ENCODE results near the gene KCNQ1OT1. TPM values are rescaled to one million over a fixed set of nuclear protein-coding genes. Genes with fewer than 3 reads are reported as not detected.

The KCNQ1OT1 gene
- total and polyA plus RNA-seq, 2 experiments from 2014 or later: 2.3 to 8.8 TPM

DNA sequence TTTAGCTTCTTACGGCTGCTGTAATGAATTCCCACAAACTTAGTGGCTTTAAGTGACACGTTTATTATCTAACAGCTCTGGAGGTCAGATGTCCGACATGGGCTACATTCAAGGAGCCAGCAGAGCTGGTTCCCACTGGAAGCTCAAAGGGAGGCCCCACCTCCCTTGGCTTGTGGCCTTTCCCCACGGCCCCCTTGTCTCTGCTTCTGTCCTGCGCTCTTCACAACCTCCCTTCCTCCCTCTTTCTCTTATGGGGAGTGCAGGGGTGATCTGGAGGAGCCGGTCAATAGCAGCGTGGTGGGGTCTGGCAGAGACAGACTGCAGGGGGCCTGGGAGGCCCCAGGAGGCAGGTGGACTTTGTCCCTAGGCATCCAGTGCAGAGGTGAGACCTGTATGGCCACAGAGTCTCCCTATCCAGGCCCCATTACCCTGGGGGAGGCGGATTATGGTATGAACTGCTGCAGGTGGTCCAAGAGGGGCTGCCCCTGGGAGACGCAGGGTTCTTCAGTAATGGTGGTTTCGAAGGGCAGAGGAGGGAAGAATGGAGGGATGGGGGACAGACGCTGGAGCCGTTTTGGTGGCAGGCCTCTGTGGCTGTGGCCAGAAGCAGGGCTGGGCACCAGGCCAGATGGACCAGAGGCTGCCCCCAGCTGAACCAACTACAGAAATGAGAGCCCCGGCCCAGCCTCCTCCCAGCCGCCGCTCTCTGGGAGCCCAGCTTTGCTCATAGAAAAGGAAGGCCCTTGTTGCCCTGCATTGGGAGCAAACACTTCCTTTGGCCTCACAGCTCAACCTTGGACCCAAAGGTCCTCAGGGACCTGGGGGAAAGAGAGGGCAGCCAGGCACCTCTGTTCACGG lies 30.7 kb upstream of the KCNQ1OT1 start:
- H3K27ac ChIP-seq: no peak overlapping the region
- no peak for DNase-seq (ENCODE audit: low read depth in 1 of 2, low spot score in 1 of 2)
- H3K4me3 ChIP-seq: no peak overlapping the region
- TF ChIP-seq CTCF (IDR thresholded peaks at IDR 0.05; ENCODE audit: low read depth, low read length): no peak
- no peaks in the 10 kb centered on the region for H3K9me3 ChIP-seq (ENCODE audit: low read depth)
- peaks cover 6% of the 10 kb centered on the region for H3K4me1 ChIP-seq (ENCODE audit: low read depth)
- H3K27me3 ChIP-seq: no peaks in the 10 kb centered on the region
- H3K36me3 ChIP-seq: no peaks in the 10 kb centered on the region

DNA sequence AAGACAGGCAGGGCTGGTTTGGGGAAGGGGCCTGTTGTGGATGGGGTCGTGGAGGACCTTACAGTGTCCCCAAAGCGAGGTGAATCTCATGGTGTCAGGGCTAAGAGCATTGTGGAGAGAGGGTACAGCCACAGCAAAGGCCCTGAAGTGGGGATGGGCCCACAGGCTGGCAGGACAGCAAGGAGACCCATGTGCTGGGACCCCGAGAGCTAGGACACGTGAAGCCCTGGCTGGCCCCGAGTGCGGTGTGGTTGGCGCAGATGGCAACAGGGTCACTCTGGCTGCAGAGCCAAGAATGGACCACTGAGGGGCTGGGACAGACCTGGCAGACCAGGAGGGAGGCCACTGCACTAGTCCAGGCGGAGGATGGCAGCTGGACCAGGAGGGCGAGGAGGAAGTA lies 30.0 kb upstream of the KCNQ1OT1 start:
- DNase-seq (ENCODE audit: low read depth in 1 of 2, low spot score in 1 of 2): no peak

GRCh38 chr11:2728663-2729332 lies 29.0 kb upstream of the KCNQ1OT1 start:
- no peak overlapping the region for H3K4me3 ChIP-seq
- H3K27me3 ChIP-seq: no peaks in the 10 kb centered on the region
- H3K36me3 ChIP-seq: no peaks in the 10 kb centered on the region
- no peak overlapping the region for H3K27ac ChIP-seq
- DNase-seq (ENCODE audit: low read depth in 1 of 2, low spot score in 1 of 2): no peak
- no peak for TF ChIP-seq CTCF (IDR thresholded peaks at IDR 0.05; ENCODE audit: low read depth, low read length)
- no peaks in the 10 kb centered on the region for H3K9me3 ChIP-seq (ENCODE audit: low read depth)
- peaks cover 14% of the 10 kb centered on the region for H3K4me1 ChIP-seq (ENCODE audit: low read depth)

More for the DNA sequence above, 30.0 kb upstream of the KCNQ1OT1 start:
- H3K9me3 ChIP-seq (ENCODE audit: low read depth): no peaks in the 10 kb centered on the region
- peaks cover 9% of the 10 kb centered on the region for H3K4me1 ChIP-seq (ENCODE audit: low read depth)
- H3K36me3 ChIP-seq: no peaks in the 10 kb centered on the region
- no peak overlapping the region for H3K27ac ChIP-seq
- no peak overlapping the region for H3K4me3 ChIP-seq
- TF ChIP-seq CTCF (IDR thresholded peaks at IDR 0.05; ENCODE audit: low read depth, low read length): no peak
- H3K27me3 ChIP-seq: no peaks in the 10 kb centered on the region

DNA sequence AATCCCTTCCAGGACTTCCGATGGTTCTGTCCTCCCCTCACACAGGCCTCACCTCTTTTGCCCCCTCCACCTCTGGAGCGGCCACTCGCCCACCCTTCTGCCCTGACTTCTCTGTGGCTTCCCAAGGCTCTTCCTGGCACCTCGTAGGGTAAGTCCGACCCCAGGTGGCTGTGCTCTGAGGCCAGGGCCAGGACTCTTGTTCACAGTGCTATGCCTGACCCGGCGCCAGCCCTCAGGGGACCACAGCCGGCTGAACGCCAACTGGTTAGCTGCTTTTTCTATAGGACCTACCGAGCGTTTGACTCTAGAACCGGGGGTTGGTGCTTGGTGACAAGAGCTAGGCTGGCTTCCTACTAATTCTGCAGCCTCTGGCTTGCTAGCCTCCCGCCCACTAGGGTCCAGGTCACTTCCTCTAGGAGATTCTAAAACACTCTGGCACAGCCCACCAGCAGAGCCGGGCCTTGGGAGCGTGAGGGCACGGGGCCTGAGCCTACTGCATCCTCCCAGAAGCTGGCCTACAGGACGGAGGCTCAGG lies 28.4 kb upstream of the KCNQ1OT1 start:
- Histone ChIP-seq H3K4me1 (ENCODE audit: low read depth) (peaks cover 14% of the 10 kb centered on the region), H3K4me3 (no peak overlapping the region), H3K27me3 (no peaks in the 10 kb centered on the region), H3K27ac (no peak overlapping the region), H3K36me3 (no peaks in the 10 kb centered on the region), H3K9me3 (ENCODE audit: low read depth) (no peaks in the 10 kb centered on the region)
- no peak for TF ChIP-seq CTCF (IDR thresholded peaks at IDR 0.05; ENCODE audit: low read depth, low read length)
- DNase-seq (ENCODE audit: low read depth in 1 of 2, low spot score in 1 of 2): no peak

DNA sequence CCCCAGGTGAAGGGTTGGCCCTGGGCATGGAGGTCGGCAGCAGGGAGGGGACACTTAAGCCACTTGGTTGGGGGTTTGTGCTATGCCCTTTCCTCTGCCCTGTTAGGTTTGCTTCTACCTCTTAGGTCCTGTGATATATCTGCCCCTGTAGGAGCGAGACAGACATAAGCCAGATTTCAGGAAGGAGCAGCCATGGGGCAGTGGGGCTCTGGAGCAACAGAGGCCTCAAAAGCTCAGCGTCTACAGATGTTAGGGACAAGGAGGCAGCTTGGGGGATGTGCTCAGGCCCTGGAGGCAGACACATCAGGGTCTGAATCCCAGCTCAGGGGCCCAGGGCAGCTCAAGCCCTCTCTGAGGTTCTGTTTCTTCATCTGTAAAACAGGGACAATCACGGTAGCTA lies 27.2 kb upstream of the KCNQ1OT1 start:
- Histone ChIP-seq H3K4me3 (no peak overlapping the region), H3K27ac (no peak overlapping the region), H3K36me3 (no peaks in the 10 kb centered on the region), H3K27me3 (no peaks in the 10 kb centered on the region), H3K9me3 (ENCODE audit: low read depth) (no peaks in the 10 kb centered on the region), H3K4me1 (ENCODE audit: low read depth) (peaks cover 14% of the 10 kb centered on the region)
- TF ChIP-seq CTCF (IDR thresholded peaks at IDR 0.05; ENCODE audit: low read depth, low read length): no peak
- peak in 1 of 2 donors; percentile 35 for DNase-seq (ENCODE audit: low read depth in 1 of 2, low spot score in 1 of 2)

Measured in cardiac muscle cell (in vitro differentiated cells and primary cell).